ENCODE data around the gene KCNIP1.

Gene KCNIP1

DNA sequence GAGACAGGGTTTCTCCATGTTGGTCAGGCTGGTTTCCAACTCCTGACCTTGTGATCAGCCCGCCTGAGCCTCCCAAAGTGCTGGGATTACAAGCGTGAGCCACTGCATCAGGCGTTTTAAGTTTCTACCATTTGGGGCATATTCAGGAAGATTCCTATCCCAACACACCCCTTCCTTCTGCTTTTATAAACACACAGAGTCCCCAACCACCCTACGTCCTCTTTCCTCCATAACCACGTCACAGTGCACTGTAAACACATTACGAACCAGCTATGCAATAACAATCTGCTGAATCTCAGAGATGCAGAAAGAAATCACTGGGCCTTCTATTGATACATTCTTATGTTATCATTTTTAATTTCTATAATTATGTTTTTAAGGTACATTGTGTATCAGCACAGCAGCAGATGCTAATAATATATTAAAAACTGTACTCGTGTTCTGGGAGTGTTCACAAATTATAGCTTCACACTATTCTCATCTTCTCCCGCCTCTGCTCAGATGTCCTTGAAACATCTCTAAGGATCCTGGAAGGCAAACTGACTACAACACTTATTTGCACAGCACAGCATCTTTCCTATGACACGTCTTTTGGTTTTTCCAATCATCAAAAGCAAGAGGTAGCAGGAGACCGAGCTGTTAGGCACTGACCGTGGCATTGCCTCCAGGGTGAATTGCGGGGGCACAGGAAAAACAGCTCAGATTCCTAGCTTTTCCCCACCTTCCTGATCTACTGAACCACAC lies 60.2 kb downstream of the KCNIP1 start:
- no peak for DNase-seq (ENCODE audit: low read depth)

DNA sequence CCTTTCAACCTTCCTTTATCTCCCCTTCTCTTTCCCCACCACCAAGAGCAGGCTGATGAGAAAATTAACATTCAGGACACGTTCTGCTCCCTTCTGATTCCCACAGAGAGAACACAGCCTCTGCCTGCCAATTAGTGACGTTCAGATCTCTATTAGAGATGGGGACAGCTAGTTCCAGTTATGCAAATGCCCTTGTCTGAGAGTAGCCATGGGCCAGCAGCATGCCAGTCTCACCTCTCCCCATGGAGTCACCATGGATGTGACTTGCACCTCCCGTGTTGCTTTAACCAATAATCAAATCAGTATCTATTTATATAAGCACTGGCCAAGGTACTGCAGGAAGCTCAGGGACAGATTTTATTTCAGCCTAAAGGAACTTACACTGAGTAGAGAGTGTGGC lies 61.3 kb downstream of the KCNIP1 start:
- DNase-seq (ENCODE audit: low read depth) = no peak

DNA sequence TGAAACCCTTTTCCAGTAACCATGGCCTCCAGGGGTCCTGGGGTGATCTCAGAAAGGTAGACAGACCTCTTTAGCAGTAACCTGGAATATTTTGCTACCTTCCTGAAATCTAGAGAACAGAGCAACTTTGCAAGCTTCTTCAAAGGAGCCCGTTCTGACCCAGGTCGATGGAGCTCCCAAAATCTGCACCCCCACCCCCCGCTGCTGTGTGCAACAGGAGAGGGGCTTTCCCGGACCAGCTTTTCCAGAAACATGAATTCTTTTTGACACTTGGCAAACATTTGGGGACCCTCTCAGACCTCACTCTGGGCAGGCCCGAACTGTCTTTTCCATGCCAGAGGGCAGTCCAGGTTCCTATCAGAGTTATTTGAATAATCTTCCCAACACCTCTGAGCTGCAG lies 65.3 kb downstream of the KCNIP1 start:
- DNase-seq (ENCODE audit: low read depth) = no peak

DNA sequence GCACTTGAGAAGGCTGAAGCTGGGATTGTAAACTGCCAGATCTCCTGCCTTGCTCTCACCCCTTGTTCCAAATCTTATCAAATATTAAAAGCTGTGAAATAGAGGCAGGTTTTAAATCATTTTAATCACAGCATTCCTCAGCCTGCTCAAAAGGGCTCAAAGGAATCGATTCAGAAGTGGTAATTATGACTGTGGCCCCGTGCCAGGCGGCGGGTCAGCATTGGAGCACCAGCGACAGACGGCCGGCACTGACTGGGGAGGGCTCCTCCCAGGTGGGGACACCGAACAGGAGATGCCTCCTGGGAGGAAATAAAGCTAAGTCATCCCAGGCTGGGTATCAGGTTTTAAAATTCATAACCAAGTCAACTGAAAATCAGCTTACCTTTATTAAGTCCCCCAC lies 66.7 kb downstream of the KCNIP1 start:
- no peak for DNase-seq (ENCODE audit: low read depth)

DNA sequence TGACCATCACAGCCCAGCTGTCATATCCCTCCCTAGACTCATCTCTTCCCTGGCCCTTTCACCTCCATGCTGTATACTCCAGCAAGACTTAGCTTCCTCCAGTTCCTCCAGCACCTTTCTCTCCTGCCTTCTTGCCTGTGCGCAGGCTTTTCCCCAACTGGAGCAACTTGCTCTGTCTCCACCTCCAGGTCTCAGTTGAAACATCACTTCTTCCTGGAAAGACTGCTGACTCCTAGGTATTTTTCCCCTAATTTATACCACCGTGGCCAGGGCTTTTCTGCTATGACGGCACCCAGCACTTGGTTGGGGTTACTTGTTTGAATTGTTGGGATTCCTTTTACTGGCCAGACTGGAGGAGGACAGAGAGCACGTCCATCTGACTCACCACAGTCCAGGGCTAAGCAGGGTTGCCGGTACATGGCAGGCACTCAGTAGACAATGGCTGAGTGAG lies 67.5 kb downstream of the KCNIP1 start:
- no peak for DNase-seq (ENCODE audit: low read depth)

DNA sequence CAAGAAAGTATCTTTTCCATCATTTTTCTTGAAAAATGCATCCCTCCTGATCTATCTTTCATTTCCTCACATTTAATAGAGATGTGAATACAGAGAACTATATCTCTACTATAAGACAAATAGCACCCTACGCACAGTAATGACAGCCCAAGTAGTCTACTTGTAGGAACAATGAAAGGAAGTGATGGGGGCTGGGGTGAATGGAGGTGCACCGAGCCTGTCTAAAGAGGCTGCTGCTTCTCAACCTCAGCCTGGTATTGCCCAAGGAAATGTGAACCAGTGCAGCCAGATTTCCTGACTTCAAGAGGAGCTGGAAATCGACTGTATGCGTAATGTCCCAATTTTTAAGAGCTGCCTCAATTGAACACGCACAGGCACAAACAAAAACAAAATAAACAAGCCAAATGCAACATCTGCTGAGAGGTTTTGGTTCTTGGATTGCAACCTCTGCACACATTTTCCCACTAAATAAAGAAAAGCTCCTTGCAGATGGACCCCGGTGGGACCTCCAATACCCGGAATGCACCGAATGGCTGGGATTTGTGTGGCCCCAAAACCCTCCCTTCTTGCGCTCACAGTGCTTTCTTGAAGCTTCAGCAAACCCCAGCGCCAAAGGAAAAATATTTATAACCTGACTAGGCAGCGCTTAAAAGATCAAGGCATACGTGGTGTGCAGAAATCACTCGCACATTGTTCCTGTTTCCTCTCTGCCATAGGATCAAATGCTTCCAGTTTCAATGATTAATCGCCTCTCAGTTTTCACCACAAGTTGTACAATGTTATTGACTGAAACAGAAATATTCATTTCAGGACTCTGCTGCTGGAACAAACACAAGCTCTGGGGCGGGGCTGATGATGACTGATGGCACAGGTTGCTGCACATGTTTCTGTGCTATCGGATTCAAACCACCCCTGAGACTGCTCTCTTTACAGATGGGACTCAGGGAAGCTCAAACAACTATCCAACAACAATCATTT lies 68.3 kb downstream of the KCNIP1 start:
- DNase-seq (ENCODE audit: low read depth) = peak; percentile 18

DNA sequence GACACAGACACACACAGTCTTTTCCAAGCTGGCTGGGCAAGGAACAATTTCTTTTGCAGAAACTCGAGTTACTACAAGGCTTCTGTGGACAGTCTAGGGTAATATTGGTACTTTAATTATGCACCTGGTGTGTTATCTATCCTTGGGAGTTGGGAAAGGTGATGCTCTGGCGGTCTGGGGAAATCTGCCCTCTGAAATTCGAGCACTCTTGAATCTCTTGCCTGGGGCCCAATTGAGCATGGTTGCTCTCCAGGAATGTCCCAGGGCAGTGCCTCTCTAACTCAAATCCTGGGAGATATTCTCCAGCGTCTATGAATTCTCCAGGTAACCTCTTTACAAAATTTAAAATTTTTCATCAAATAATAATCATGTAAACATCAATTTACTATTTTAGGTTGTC lies 69.3 kb downstream of the KCNIP1 start:
- DNase-seq (ENCODE audit: low read depth) = no peak

DNA sequence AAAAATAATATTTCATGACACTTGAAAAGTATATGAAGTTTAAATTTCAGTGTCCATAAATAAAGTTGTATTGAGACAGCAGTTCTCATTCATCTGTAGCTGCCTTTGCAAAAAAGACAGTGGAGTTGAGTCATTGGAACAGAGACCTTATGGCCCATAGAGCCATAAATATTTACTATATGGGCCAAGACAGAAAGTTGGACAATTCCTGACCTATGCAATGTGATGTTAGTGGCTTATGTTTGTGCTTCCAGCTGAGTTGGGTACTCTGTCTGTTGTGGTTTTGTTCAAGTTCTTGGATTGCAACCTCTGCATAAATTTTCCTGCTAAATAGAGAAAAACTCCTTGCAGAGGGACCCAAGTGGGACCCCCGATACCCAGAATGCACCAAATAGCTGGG lies 69.8 kb downstream of the KCNIP1 start:
- no peak for DNase-seq (ENCODE audit: low read depth)

DNA sequence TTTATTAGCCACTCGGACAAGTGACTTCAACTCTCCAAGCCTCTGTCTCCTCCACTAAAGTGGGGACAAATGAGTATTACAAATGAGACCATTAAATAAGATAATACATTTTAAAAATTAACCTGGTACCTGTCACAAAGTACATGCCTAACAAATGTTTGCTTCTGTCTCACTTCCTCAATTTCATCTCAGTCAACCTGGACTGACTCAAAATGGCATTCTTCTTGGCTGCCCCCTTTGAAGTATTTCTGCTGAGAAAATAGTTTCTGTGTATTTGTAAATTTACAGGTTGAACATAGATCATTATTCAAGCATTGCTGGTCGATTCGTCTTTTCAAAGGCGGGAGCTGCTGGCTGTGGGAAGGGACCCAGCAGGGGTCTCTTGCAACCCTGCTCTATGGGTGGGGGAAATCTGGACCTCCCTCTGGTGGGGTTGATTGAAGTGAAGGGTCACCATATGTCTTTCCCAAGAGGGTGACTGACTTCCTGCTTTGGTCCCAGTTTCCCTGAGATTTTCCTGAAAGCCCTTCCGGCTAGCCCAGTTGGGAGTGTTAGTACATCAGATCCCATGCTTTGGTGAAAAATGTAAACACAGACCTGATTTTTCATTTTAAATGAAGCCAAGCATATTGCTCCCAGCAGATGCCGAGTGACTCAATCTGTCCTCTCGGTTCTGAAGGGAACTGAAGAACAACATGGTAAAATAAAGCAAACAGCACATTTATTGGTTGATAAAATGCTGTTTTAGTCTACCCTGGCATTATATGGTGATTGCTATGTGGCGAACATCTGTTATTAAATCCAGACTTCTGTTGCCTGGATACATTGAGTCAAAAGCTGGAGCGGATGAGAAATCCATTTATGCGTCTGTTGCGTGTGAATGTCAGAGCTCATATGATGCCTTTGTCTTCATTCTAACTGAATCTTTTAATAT lies 73.0 kb downstream of the KCNIP1 start:
- no peak for DNase-seq (ENCODE audit: low read depth)

DNA sequence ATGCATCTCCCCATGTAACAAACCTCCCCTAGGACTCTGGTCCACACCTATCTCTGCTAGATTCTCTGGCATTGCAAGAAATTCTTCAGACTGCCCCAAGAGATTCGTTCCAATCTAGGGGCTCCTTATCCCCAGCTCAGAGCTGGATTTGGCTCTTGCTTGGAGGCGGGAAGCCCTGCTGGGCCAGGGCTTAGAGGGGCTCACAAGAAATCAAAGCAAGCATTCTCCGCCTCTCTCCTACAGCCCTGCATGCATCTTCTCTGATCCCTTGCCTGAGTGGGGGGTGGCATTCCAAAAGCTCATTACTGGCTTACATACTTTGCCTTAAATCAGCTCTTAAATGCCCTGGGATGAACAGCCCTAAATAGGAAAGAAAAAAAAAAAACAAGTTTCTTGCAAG lies 75.8 kb downstream of the KCNIP1 start:
- no peak for DNase-seq (ENCODE audit: low read depth)

DNA sequence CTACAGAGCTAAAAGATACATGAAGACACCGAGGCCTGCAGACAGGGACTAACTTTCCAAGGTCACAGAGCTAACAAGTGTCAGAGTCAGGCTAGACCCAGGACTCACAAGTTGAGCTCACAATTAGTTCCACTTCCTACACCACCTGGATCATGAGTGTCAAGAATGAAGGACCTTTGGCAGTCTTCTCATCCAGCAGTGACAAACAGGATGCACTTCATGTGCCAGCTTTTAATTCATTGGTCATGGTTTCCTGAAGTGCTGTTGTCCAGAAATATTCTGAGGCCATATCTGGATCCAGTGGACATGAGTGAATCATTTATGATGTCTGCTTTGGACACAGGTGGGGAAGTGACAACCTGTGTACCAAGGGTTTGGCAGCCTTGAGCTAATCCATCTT lies 77.4 kb downstream of the KCNIP1 start:
- no peak for DNase-seq (ENCODE audit: low read depth)

DNA sequence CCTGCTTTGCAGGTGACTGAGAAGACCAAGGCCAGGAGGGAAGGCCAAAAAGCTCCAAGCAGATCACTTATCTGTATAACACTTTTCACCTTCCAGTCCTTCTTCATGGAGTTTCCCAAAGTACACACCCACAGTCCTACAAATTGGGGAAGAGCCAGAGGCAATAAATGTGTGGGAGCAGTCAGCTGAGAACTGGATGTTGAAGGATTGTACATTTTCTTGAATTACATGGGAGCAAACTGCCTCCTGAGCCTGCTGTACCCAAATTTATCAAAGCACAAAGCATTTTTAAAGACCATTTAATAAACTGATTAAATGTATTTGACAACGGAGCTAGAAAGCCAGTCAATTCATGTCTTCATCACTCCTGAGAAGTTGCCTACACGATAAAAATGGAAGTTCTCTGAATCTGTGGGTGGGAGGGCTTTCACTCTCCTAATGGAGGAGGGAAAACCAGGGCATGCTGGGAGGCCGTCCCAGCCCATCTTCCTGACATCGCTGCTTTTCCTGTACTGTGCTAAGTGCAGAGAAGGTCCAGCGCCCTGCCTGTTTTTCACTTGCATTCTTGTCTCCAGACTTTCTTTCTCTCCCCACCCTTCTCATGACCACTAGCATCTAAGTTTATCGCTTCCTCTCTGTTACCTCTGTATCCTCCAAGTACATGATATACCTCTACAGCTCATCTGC lies 79.0 kb downstream of the KCNIP1 start:
- DNase-seq (ENCODE audit: low read depth) = no peak

DNA sequence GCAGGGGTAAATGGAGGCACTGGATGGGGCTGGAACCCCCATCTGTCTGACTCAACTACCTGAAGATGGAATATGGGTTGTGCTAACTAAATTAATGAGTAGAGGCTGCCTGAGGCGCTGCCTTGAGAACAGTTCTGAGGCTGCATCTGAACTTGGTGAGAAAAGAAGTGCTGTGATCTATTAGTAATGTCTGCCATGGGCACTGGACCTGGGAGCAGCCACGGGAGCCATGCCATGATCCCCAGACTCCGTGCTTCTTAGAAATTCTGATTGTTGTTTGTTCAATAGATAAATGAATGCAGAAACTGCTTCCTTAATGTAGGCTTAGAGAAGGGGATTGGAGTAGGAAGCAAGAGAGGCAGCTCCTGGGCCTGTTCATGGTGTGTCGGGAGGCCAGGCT lies 80.2 kb downstream of the KCNIP1 start:
- no peak for DNase-seq (ENCODE audit: low read depth)

DNA sequence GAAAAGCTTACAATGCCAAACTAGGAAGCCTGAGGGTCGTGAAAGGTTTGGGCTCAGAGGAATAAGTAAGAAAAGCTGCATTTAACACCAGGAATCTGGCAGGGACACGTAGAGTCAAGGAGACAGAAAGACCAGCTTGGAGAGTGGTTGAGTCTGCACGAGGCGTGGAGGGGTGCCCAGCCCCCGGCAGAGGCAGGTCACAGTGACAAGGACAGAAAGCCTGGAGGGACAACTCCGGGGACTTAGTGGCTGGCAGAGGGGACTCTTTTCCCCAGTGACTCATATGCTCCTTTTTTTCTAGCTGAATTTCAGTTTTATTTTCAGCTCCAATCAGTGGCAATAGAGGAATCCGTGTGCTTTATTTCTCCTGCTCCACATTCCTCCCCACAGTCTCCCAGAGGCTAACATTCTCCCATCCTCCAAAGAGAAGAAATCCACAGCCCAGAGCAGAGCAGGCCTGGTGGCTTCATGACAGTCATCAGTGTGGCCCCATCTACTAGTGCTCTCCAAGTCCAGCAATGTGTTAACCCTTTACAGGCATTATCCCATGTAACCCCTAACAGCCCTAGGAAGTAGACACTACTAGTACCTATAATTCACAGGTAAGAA lies 80.7 kb downstream of the KCNIP1 start:
- DNase-seq (ENCODE audit: low read depth) = no peak

DNA sequence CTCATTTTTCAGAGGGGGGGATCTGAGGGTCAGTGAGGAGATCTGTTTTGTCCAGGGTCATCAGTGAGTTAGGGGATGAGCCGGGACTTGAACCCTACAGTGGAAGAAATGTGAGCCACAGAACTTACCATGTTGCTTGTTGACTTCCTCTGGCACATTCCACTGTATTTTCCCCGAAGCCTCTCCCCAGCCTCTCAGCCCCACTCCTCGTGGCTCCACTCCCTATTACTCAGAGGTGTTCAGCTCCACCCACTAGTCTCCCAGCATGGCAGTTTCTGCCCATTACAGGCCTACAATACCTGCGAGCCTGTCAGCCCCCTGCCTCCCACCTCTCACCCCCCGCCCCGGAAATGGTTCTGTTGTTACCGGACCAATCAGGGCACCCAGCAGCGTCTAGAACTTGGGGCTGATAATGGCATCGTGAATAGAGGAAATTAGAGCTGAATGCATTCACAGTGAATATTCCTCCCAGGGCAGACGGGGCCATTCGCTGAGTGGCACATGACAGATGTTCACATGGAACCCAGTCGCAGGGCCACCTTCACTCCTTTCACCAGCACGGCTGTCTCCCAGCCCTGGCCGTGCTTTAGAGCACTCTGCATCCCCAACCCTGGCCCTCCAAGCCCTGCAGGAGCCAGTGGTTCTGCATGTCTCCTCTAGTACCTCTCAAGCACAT lies 81.6 kb downstream of the KCNIP1 start:
- no peak for DNase-seq (ENCODE audit: low read depth)

DNA sequence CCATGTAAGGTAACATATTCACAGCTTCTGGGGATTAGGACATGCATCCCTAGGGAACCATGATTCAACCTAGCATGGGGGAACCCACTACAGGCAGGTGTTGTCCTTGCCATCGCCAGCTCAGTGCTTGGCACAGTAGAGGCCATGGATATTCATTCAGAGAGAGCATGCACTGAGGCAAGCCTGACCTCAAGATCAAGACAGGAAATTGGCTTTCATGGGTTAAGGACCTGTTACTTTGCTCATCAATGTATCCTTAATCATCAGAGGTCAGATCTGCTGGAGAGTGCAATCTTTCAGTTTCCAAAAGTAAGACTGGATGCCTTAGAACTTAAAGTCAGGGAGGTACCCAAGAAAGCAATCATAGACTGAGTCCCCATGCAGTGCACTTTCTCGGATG lies 84.0 kb downstream of the KCNIP1 start:
- DNase-seq (ENCODE audit: low read depth) = no peak

DNA sequence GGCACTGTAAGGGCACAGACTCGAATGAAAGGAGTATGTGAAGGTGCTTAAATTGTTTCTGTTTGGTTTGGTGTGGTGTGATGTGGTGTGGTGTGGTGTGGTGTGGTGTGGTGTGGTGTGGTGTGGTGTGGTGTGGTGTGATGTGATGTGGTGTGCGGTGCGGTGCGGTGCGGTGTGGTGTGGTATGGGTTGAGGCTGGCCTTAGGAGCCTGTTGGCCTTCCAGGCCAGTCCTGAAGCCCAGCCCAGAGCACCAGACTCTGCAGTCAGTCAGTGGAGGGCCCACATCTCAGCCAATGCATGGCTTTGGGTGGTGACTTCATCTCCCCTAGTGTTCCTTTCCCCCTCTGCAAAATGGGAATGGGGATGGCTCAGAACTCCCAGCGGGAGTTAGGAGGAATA lies 85.8 kb downstream of the KCNIP1 start:
- no peak for DNase-seq (ENCODE audit: low read depth)

DNA sequence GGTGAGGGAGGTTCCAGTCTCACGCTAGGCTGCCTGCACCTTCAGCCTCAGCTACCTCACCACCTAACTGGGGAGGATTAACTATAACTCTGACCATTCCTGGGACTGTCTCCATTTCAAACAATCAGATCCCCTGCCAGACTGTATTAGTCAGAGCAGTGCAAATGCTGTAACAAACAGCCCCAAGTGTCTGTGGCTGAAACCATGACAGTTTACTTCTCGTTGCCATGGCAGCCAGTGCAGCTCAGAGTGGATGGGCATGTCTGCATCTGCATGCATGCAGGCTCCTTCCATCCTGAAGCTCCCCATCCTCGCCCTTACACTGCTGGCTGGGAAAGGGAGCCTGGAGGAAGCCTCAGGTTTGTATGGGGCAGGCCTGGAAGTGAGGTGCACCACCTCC lies 86.7 kb downstream of the KCNIP1 start:
- no peak for DNase-seq (ENCODE audit: low read depth)

DNA sequence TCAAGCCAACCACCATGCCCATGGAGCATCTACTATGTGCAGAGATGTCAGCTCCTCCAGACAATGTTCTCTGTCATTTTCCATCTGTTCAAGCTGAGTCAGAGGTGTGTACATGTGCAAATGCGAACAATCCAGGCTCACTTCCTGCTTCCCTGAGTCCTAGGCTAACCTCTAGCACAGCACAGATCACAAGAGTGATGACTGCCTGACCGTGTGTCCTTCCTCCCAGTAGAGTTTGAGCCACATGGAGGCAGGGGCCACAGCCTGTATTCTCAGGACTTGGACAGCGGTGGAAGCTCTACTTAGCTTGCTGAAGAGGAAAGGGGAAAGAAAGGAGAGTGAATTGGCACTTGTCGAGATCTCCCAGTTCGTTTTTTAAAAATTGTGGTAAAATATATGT lies 87.2 kb downstream of the KCNIP1 start:
- no peak for DNase-seq (ENCODE audit: low read depth)

DNA sequence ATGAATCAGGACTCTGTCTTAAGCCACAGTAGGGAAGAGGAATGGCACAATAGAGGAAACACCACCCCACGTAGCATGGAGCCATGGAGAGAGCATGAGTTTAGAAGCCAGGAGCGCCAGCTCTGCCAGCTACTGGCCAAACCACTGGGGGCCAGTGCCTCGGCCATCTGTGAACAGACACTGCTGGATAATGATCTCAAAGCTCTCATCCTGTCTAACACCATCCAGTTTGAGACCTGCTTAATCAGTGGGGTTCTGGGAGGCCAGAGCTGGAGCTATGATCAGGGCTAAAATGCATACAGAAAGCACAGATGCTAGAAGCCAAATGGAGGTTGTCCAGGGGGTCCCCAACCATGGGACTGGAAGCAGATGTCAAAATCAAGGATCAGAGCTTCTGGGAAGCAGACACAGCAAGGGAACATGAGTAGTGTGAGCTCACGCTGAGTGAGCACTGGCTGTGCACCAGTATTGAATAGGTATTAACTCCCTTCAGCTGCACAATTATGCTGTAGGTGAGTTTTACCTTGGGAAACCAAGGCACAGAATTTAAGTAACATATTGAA lies 92.7 kb downstream of the KCNIP1 start:
- no peak for DNase-seq (ENCODE audit: low read depth)
